ENCODE results near the gene SMARCA4.
"Not testable (repeated sequence)": the region's sequence is repeated elsewhere in the genome, so short reads cannot be mapped to it uniquely, and the experiment has no call there.

Gene SMARCA4

GRCh38 chr19:10976131-10976892 is 15.5 kb downstream of the SMARCA4 start:
- DNase-seq (ENCODE audit: low read depth), result no peak

- DNase-seq (ENCODE audit: low read depth), result no peak
Observed at GRCh38 chr19:10977742-10978092, 16.9 kb downstream of the SMARCA4 start.

GRCh38 chr19:10979951-10980381 is 19.1 kb downstream of the SMARCA4 start:
- DNase-seq (ENCODE audit: low read depth), result no peak

- DNase-seq (ENCODE audit: low read depth), result no peak
Observed at GRCh38 chr19:10981252-10981895, 20.5 kb downstream of the SMARCA4 start.

GRCh38 chr19:10983026-10983425 is 22.2 kb downstream of the SMARCA4 start:
- no peak for DNase-seq (ENCODE audit: low read depth)

GRCh38 chr19:10984166-10984735 is 23.4 kb downstream of the SMARCA4 start:
- DNase-seq (ENCODE audit: low read depth), result no peak

- DNase-seq (ENCODE audit: low read depth), result no peak
Observed at GRCh38 chr19:10985502-10985901, 24.7 kb downstream of the SMARCA4 start.

- DNase-seq (ENCODE audit: low read depth), result no peak
Observed at GRCh38 chr19:10986301-10987127, 25.7 kb downstream of the SMARCA4 start.

GRCh38 chr19:10987571-10988297 is 26.9 kb downstream of the SMARCA4 start:
- no peak for DNase-seq (ENCODE audit: low read depth)

- no peak for DNase-seq (ENCODE audit: low read depth)
Observed at GRCh38 chr19:10988380-10988779, 27.6 kb downstream of the SMARCA4 start.

- no peak for DNase-seq (ENCODE audit: low read depth)
Observed at GRCh38 chr19:10988921-10989320, 28.1 kb downstream of the SMARCA4 start.

GRCh38 chr19:10991076-10991475 is 30.2 kb downstream of the SMARCA4 start:
- no peak for DNase-seq (ENCODE audit: low read depth)

- no peak for DNase-seq (ENCODE audit: low read depth)
Observed at GRCh38 chr19:10991521-10992081, 30.8 kb downstream of the SMARCA4 start.

GRCh38 chr19:10992174-10992573 is 31.3 kb downstream of the SMARCA4 start:
- not testable (repeated sequence) for DNase-seq (ENCODE audit: low read depth)

- DNase-seq (ENCODE audit: low read depth), result no peak
Observed at GRCh38 chr19:10995926-10996600, 35.2 kb downstream of the SMARCA4 start.

GRCh38 chr19:10998045-10998533 is 37.3 kb downstream of the SMARCA4 start:
- DNase-seq (ENCODE audit: low read depth), result no peak

- DNase-seq (ENCODE audit: low read depth), result no peak
Observed at GRCh38 chr19:10998666-10999065, 37.8 kb downstream of the SMARCA4 start.

GRCh38 chr19:11005521-11005920 is 44.7 kb downstream of the SMARCA4 start:
- DNase-seq (ENCODE audit: low read depth), result no peak

GRCh38 chr19:11007385-11007784 is 46.6 kb downstream of the SMARCA4 start:
- DNase-seq (ENCODE audit: low read depth), result no peak

GRCh38 chr19:11007962-11008532 is 47.2 kb downstream of the SMARCA4 start:
- DNase-seq (ENCODE audit: low read depth), result no peak
